HG03039 (cell line): ENCODE data around the gene WDFY4.

Experiments
- ATAC-seq: cut with Tn5 transposase; IDR thresholded peaks from one replicate; pipeline ENCODE4 v1.9.1; 2021; ENCODE audit warnings: mild to moderate bottlenecking, moderate library complexity; ENCODE audit not compliant: unreplicated experiment

The WDFY4 gene

GRCh38 chr10:48807791-48808470 is 123.3 kb downstream of the WDFY4 start:
- ATAC-seq = no peak

GRCh38 chr10:48809261-48809660 is 124.6 kb downstream of the WDFY4 start:
- no peak for ATAC-seq

- no peak for ATAC-seq
Measured at GRCh38 chr10:48811461-48811860, 126.8 kb downstream of the WDFY4 start.

- no peak for ATAC-seq
Measured at GRCh38 chr10:48811917-48812316, 127.2 kb downstream of the WDFY4 start.

GRCh38 chr10:48813291-48813690 is 128.6 kb downstream of the WDFY4 start:
- no peak for ATAC-seq

- no peak for ATAC-seq
Measured at GRCh38 chr10:48813825-48814224, 129.2 kb downstream of the WDFY4 start.

GRCh38 chr10:48814933-48815332 is 130.3 kb downstream of the WDFY4 start:
- no peak for ATAC-seq

GRCh38 chr10:48817141-48817540 is 132.5 kb downstream of the WDFY4 start:
- no peak for ATAC-seq

GRCh38 chr10:48818081-48818480 is 133.4 kb downstream of the WDFY4 start:
- no peak for ATAC-seq

GRCh38 chr10:48818861-48819520 is 134.3 kb downstream of the WDFY4 start:
- no peak for ATAC-seq

- no peak for ATAC-seq
Measured at GRCh38 chr10:48819783-48820182, 135.1 kb downstream of the WDFY4 start.

- no peak for ATAC-seq
Measured at GRCh38 chr10:48820231-48820630, 135.6 kb downstream of the WDFY4 start.

- no peak for ATAC-seq
Measured at GRCh38 chr10:48820699-48821098, 136.0 kb downstream of the WDFY4 start.

GRCh38 chr10:48821111-48821510 is 136.4 kb downstream of the WDFY4 start:
- no peak for ATAC-seq

- ATAC-seq = no peak
Measured at GRCh38 chr10:48821692-48822091, 137.0 kb downstream of the WDFY4 start.

- no peak for ATAC-seq
Measured at GRCh38 chr10:48833674-48834073, 149.0 kb downstream of the WDFY4 start.

GRCh38 chr10:48834189-48834965 is 149.7 kb downstream of the WDFY4 start:
- ATAC-seq = no peak

GRCh38 chr10:48835781-48836180 is 151.1 kb downstream of the WDFY4 start:
- no peak for ATAC-seq

- ATAC-seq = no peak
Measured at GRCh38 chr10:48836605-48837004, 151.9 kb downstream of the WDFY4 start.

- ATAC-seq = no peak
Measured at GRCh38 chr10:48838834-48839233, 154.2 kb downstream of the WDFY4 start.

- no peak for ATAC-seq
Measured at GRCh38 chr10:48839809-48840679, 155.4 kb downstream of the WDFY4 start.
